ENCODE results near the gene MMP24.
A peak's percentile ranks its signal among the peaks of the same experiment; 100 is the strongest.

The MMP24 gene

GRCh38 chr20:35295058-35295457 lies 68.6 kb downstream of the MMP24 start:
- DNase-seq, result no peak

GRCh38 chr20:35295674-35296073 lies 69.2 kb downstream of the MMP24 start:
- no peak for DNase-seq

- peak in 2 of 3 experiments; percentile 74 to 95 for DNase-seq
Observed at GRCh38 chr20:35296101-35296554, 69.6 kb downstream of the MMP24 start.

- no peak for DNase-seq
Observed at GRCh38 chr20:35297155-35297554, 70.7 kb downstream of the MMP24 start.

- DNase-seq, result no peak
Observed at GRCh38 chr20:35297740-35298139, 71.2 kb downstream of the MMP24 start.

GRCh38 chr20:35298264-35298663 lies 71.8 kb downstream of the MMP24 start:
- DNase-seq, result no peak

GRCh38 chr20:35299780-35300179 lies 73.3 kb downstream of the MMP24 start:
- no peak for DNase-seq

- no peak for DNase-seq
Observed at GRCh38 chr20:35300469-35301262, 74.2 kb downstream of the MMP24 start.

- no peak for DNase-seq
Observed at GRCh38 chr20:35301426-35301825, 74.9 kb downstream of the MMP24 start.

- DNase-seq, result peak in 2 of 3 experiments; percentile 45 to 83
Observed at GRCh38 chr20:35302421-35303335, 76.2 kb downstream of the MMP24 start.

- no peak for DNase-seq
Observed at GRCh38 chr20:35303382-35303734, 76.9 kb downstream of the MMP24 start.

- DNase-seq, result peak; percentile 68 to 90 (median 74)
Observed at GRCh38 chr20:35303735-35304491, 77.4 kb downstream of the MMP24 start.

GRCh38 chr20:35304956-35305355 lies 78.5 kb downstream of the MMP24 start:
- DNase-seq, result no peak

- no peak for DNase-seq
Observed at GRCh38 chr20:35305682-35306556, 79.4 kb downstream of the MMP24 start.

GRCh38 chr20:35306931-35307517 lies 80.5 kb downstream of the MMP24 start:
- peak; percentile 2 to 62 (median 25) for DNase-seq

GRCh38 chr20:35307666-35308653 lies 81.5 kb downstream of the MMP24 start:
- DNase-seq, result no peak

- DNase-seq, result no peak
Observed at GRCh38 chr20:35311409-35311808, 84.9 kb downstream of the MMP24 start.

GRCh38 chr20:35311822-35312221 lies 85.3 kb downstream of the MMP24 start:
- no peak for DNase-seq

GRCh38 chr20:35312318-35312717 lies 85.8 kb downstream of the MMP24 start:
- no peak for DNase-seq

Measured in NCI-H1417 (cell line).